OCI-LY7 (cell line): ENCODE results near the gene NCOA3. TPM values are rescaled to one million over a fixed set of nuclear protein-coding genes. Genes with fewer than 3 reads are reported as not detected.

Experiments used
- BruUV-seq: library from RNA; stranded (reverse); fragments of 400-500 nt; replicated peaks from 2 replicates; lab custom pipeline; 2021; lab: Mats Ljungman, UMichigan
- CTCF ChIA-PET: fragments of 300-600 bp; sonication (Branson Sonifier 250); formaldehyde crosslinking; loops from one replicate; lab custom pipeline; 2022; ENCODE audit warnings: antibody characterized with exemption; ENCODE audit not compliant: unreplicated experiment; lab: Charles Lee
- POLR2A ChIA-PET: fragments of 300-600 bp; sonication (Branson Sonifier 250); formaldehyde crosslinking; loops from one replicate; lab custom pipeline; 2022; ENCODE audit warnings: antibody characterized with exemption; lab: Charles Lee
- DNase-seq: peaks from one replicate; pipeline ENCODE4 v3.0.0-alpha.2; 2015; ENCODE audit warnings: low spot score
- H2AFZ ChIP-seq: fragments of 200-600 bp; sonication (generic), shearing (Covaris generic); 2 replicates; pipeline ENCODE4 v1.6.1; 2014; ENCODE audit warnings: mild to moderate bottlenecking, antibody characterized with exemption, low read length, moderate library complexity
- H3K27ac ChIP-seq: fragments of 200-600 bp; sonication (generic); 2 replicates; pipeline ENCODE4 v1.5.1; 2014; ENCODE audit warnings: mixed run types, low read depth, mild to moderate bottlenecking, moderate library complexity, low read length, inconsistent platforms; ENCODE audit not compliant: poor library complexity, severe bottlenecking
- H3K36me3 ChIP-seq: fragments of 200-600 bp; sonication (generic); 2 replicates; pipeline ENCODE4 v1.6.1; 2014; ENCODE audit warnings: mild to moderate bottlenecking, antibody characterized with exemption, low read length, moderate library complexity, mixed read lengths; ENCODE audit not compliant: insufficient read depth
- H3K4me1 ChIP-seq: fragments of 200-600 bp; sonication (generic); 2 replicates; pipeline ENCODE4 v1.5.1; 2014; ENCODE audit warnings: mild to moderate bottlenecking, low read length; ENCODE audit not compliant: insufficient read depth, poor library complexity, severe bottlenecking
- H3K4me2 ChIP-seq: fragments of 200-600 bp; sonication (generic); 2 replicates; pipeline ENCODE4 v1.6.1; 2014; ENCODE audit warnings: mild to moderate bottlenecking, low read length
- H3K4me3 ChIP-seq: fragments of 200-600 bp; sonication (generic); 2 replicates; pipeline ENCODE4 v1.5.1; 2014; ENCODE audit warnings: mild to moderate bottlenecking, low read depth, low read length; ENCODE audit not compliant: poor library complexity, severe bottlenecking
- H3K79me2 ChIP-seq: fragments of 200-600 bp; sonication (generic); 2 replicates; pipeline ENCODE4 v1.6.1; 2016; ENCODE audit warnings: low read depth, mild to moderate bottlenecking, low read length, moderate library complexity, mixed read lengths; ENCODE audit not compliant: insufficient read depth
- H3K9me2 ChIP-seq: fragments of 200-600 bp; sonication (generic); 2 replicates; pipeline ENCODE4 v1.6.1; 2016; ENCODE audit warnings: mild to moderate bottlenecking, low read length, mixed read lengths; ENCODE audit not compliant: insufficient read depth
- H3K9me3 ChIP-seq: fragments of 200-600 bp; sonication (generic); 2 replicates; pipeline ENCODE4 v1.6.1; 2014; ENCODE audit warnings: mild to moderate bottlenecking, mixed run types, low read length, mixed read lengths
- H4K20me1 ChIP-seq: fragments of 200-600 bp; sonication (generic); 2 replicates; pipeline ENCODE4 v1.6.1; 2014; ENCODE audit warnings: mild to moderate bottlenecking, antibody characterized with exemption, low read length, moderate library complexity, mixed read lengths; ENCODE audit not compliant: insufficient read depth
- CTCF ChIP-seq: fragments of 200-600 bp; sonication (generic); conservative IDR thresholded peaks from 2 replicates; pipeline ENCODE4 v1.5.1; 2014; ENCODE audit warnings: mild to moderate bottlenecking, antibody characterized with exemption, low read length, moderate library complexity, mixed read lengths
- EZH2phosphoT487 ChIP-seq: fragments of 200-600 bp; sonication (generic); IDR thresholded peaks from 2 replicates; pipeline ENCODE4 v1.6.1; 2018; ENCODE audit warnings: low read depth, borderline replicate concordance, mild to moderate bottlenecking, mixed run types, antibody characterized with exemption, low read length, moderate library complexity, mixed read lengths
- intact Hi-C: fragments of 100-400 bp; cut with micrococcal nuclease; formaldehyde crosslinking; loops from one replicate; pipeline ENCODE4 v1.10.0; 2022; ENCODE audit not compliant: unreplicated experiment
- total RNA-seq, 2 experiments: library from RNA; depleted of rRNA in 1 of 2; stranded (reverse); fragments of >200 nt in 1 of 2; shearing (Covaris generic) in 1 of 2; gene quantifications; 2 replicates each; pipeline ENCODE4 v1.2.3, GENCODE V29; 2014 to 2022

The NCOA3 gene
- total RNA-seq, 2 experiments from 2014 or later: 50.5 to 75.6 TPM

GRCh38 chr20:47655635-47656034, 153.9 kb downstream of the NCOA3 start:
- POLR2A ChIA-PET: no interaction called here
- CTCF ChIA-PET: no interaction called here
- Histone ChIP-seq H4K20me1 (no peaks in the 10 kb centered on the region), H3K36me3 (peaks cover 93% of the 10 kb centered on the region), H3K9me2 (no peaks in the 10 kb centered on the region), H3K9me3 (no peaks in the 10 kb centered on the region), H2AFZ (no peak overlapping the region), H3K4me1 (no peaks in the 10 kb centered on the region), H3K4me3 (no peak overlapping the region), H3K79me2 (no peaks in the 10 kb centered on the region), H3K4me2 (no peak overlapping the region), H3K27ac (no peak overlapping the region)
- no TSS peak for BruUV-seq
- DNase-seq: no peak
- TF ChIP-seq CTCF: no peak
- intact Hi-C loops: no loop called here

GRCh38 chr20:47656318-47656717, 154.6 kb downstream of the NCOA3 start:
- Histone ChIP-seq H3K27ac (no peak overlapping the region), H3K79me2 (no peaks in the 10 kb centered on the region), H2AFZ (no peak overlapping the region), H3K4me3 (no peak overlapping the region), H3K9me3 (no peaks in the 10 kb centered on the region), H4K20me1 (no peaks in the 10 kb centered on the region), H3K4me1 (no peaks in the 10 kb centered on the region), H3K9me2 (no peaks in the 10 kb centered on the region), H3K4me2 (no peak overlapping the region), H3K36me3 (peaks cover 93% of the 10 kb centered on the region)
- BruUV-seq: no TSS peak
- no peak for DNase-seq
- POLR2A ChIA-PET: interaction anchor here (0.6 kb wide), 1 partner anchor 47 kb away, joined by 3 read pairs; no protein-coding TSS in a partner anchor
- intact Hi-C loops: no loop called here
- TF ChIP-seq EZH2phosphoT487: no peak
- no peak for TF ChIP-seq CTCF
- CTCF ChIA-PET: no interaction called here

- no peak for DNase-seq
- H3K4me3 ChIP-seq: no peak overlapping the region
- H2AFZ ChIP-seq: no peak overlapping the region
- H3K9me3 ChIP-seq: no peaks in the 10 kb centered on the region
- ChIA-PET POLR2A (no interaction called here), CTCF (no interaction called here)
- BruUV-seq: no TSS peak
- no peak overlapping the region for H3K27ac ChIP-seq
- H3K4me1 ChIP-seq: no peaks in the 10 kb centered on the region
- TF ChIP-seq EZH2phosphoT487 (no peak), CTCF (no peak)
- no peaks in the 10 kb centered on the region for H3K9me2 ChIP-seq
- no peaks in the 10 kb centered on the region for H4K20me1 ChIP-seq
- H3K79me2 ChIP-seq: no peaks in the 10 kb centered on the region
- H3K36me3 ChIP-seq: peaks cover 69% of the 10 kb centered on the region
- intact Hi-C loops: loop anchor here (5.0 kb wide), 1 partner anchor 962 kb away; no protein-coding TSS in a partner anchor
- H3K4me2 ChIP-seq: no peak overlapping the region
Observed at GRCh38 chr20:47659904-47660601, 158.4 kb downstream of the NCOA3 start.
